Stimulated activated naive CD8-positive, alpha-beta T cell treated with anti-CD3 and anti-CD28 coated beads, Interleukin-15, Interleukin-2, amounts not matched to agents 100 ng/mL and 50 ng/mL, for 24 hours (primary cell): ENCODE measurements around the gene DAND5.
"Not testable (repeated sequence)": the region's sequence is repeated elsewhere in the genome, so short reads cannot be mapped to it uniquely, and the experiment has no call there.

ENCODE experiments used
- H3K27ac Mint-ChIP-seq: one replicate; pipeline ENCODE4 v1.8.0; 2021; ENCODE audit warnings: mild to moderate bottlenecking, mixed read lengths
- H3K27me3 Mint-ChIP-seq: one replicate; pipeline ENCODE4 v1.8.0; 2021; ENCODE audit warnings: mixed read lengths
- H3K36me3 Mint-ChIP-seq: one replicate; pipeline ENCODE4 v1.8.0; 2021; ENCODE audit warnings: low read depth, mixed read lengths
- H3K4me1 Mint-ChIP-seq: one replicate; pipeline ENCODE4 v1.8.0; 2021; ENCODE audit warnings: low read depth, mixed read lengths
- H3K4me3 Mint-ChIP-seq: one replicate; pipeline ENCODE4 v1.8.0; 2021; ENCODE audit warnings: mild to moderate bottlenecking, mixed read lengths
- H3K9me3 Mint-ChIP-seq: one replicate; pipeline ENCODE4 v1.8.0; 2021; ENCODE audit warnings: mixed read lengths

DAND5 gene

DNA sequence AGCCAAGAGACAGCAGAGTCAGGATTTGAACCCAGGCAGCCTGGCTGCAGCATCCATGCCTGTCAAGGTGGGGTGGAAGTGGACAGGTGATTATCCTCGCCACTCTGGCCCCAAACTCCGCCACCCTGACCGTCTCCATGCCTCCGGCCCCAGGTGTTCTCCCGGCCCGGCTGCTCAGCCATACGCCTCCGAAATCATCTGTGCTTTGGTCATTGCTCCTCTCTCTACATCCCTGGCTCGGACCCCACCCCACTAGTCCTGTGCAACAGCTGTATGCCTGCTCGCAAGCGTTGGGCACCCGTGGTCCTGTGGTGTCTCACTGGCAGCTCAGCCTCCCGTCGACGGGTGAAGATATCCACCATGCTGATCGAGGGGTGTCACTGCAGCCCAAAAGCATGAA lies 3.9 kb downstream of the DAND5 start:
- Mint-ChIP-seq H3K36me3 (no peaks in the 10 kb centered on the region), H3K4me3 (no peak overlapping the region), H3K27ac (no peak overlapping the region), H3K27me3 (peaks cover 10% of the 10 kb centered on the region), H3K4me1 (peaks cover 10% of the 10 kb centered on the region), H3K9me3 (no peaks in the 10 kb centered on the region)

DNA sequence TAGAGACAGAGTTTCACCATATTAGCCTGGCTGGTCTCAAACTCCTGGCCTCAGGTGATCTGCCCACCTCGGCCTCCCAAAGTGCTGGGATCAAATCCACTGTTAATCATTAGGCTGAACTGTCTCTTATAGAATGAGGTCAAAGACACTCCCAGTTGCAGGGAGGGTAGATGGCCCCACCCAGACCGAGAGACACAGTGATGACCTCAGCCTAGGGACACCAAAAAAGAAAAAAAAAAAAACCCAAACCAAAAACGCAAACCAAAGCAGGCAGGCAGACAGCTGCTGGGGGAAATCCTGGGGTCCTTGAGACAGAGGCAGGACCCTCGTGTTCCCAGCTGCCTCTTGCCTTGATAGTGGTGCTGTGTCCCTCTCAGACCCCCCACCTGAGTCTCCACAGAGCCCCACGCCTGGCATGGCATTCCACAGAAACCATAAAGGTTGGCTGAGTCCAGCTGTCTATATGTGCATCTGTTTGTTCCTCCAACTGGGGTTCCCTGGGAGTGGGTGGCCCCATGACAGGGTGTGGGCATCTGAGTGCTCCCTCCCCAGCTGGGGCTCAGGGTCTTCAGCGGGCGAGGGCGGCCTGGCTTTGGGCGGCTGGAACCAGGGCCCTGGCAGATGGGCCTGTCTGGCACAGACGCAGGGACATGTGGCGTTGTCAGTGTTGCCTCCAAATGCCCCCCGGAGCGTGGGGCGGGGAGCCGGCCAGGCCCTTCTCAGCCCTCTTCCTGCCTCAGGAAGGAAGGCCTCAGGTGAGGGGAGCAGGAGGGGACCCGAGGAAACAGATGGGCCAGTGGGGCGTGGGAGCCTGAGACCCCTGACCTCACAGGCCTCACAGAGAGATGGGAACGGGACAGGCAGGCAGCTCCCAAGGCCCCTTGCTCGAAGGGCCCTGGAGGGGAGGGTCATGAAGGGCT lies 5.2 kb downstream of the DAND5 start:
- Mint-ChIP-seq H3K4me3 (no peak overlapping the region), H3K27ac (no peak overlapping the region), H3K36me3 (no peaks in the 10 kb centered on the region), H3K27me3 (peaks cover 10% of the 10 kb centered on the region), H3K9me3 (no peaks in the 10 kb centered on the region), H3K4me1 (peaks cover 10% of the 10 kb centered on the region)

DNA sequence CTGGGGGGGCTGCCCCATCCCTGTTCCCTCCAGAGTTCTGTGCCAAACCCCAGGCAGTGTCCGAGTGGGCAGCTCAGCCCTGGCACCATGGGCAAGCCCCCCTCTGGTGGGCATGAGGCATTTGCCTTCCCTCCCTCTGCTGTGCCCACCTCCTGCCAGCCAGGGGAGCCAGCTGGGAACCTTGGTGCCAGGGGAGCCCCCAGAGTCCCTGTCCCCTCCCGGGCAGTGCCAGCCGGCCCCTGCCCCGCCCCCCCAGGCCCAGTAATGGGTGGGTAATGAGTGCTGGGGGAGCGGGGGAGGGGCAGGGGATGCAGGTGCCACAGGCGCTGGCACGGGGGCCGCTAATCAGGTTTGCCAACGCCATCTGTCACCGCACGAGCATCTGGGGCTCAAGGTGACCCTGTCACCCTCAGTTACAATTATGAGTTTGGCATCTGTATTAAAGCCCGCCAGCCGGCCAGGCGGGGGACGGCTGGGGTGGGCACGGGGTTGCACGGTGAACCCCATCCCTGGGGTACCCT lies 5.9 kb downstream of the DAND5 start:
- Mint-ChIP-seq H3K27ac (no peak overlapping the region), H3K27me3 (peaks cover 10% of the 10 kb centered on the region), H3K4me3 (no peak overlapping the region), H3K36me3 (no peaks in the 10 kb centered on the region), H3K9me3 (no peaks in the 10 kb centered on the region), H3K4me1 (peaks cover 5% of the 10 kb centered on the region)

DNA sequence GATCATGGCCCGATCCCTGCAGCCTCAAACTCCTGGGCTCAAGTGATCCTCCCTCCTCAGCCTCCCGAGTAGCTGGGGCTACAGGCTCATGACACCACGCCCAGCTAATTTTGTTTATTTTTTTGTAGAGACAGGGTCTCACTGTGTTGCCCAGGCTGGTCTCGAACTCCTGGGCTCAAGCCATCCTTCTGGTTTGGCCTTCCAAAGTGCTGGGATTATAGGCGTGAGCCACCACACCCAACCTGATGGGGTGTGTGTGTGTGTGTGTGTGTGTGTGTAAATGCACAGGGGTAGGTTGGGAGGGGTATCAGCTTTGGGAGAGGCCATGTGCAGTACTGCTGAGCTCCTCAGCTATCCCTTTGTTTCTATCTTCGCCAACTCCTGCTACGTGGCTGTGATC lies 6.7 kb downstream of the DAND5 start:
- not testable (repeated sequence) for H3K27ac Mint-ChIP-seq, H3K9me3 Mint-ChIP-seq, H3K36me3 Mint-ChIP-seq, H3K4me3 Mint-ChIP-seq, H3K4me1 Mint-ChIP-seq, H3K27me3 Mint-ChIP-seq

DNA sequence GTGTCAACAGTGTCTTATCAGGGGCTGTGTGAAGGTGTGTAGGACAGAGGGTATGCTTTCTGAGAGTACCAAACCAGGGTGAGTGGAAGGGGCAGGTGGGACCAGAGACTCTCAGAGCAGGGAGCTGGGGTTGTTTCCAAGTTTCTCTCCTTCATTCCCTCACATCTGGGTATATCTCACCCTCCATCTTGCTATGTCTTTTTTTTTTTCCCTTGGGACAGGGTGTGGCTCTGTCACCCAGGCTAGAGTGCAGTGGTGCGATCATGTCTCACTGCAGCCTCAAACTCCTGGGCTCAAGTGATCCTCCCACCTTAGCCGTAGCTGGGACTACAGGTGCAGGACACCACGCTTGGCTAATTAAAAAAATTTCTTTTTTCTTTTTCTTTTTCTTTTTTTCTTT lies 10.6 kb downstream of the DAND5 start:
- no peak overlapping the region for H3K27ac Mint-ChIP-seq
- no peaks in the 10 kb centered on the region for H3K36me3 Mint-ChIP-seq
- no peak overlapping the region for H3K4me3 Mint-ChIP-seq
- no peaks in the 10 kb centered on the region for H3K9me3 Mint-ChIP-seq
- peaks cover 10% of the 10 kb centered on the region for H3K27me3 Mint-ChIP-seq
- no peaks in the 10 kb centered on the region for H3K4me1 Mint-ChIP-seq

DNA sequence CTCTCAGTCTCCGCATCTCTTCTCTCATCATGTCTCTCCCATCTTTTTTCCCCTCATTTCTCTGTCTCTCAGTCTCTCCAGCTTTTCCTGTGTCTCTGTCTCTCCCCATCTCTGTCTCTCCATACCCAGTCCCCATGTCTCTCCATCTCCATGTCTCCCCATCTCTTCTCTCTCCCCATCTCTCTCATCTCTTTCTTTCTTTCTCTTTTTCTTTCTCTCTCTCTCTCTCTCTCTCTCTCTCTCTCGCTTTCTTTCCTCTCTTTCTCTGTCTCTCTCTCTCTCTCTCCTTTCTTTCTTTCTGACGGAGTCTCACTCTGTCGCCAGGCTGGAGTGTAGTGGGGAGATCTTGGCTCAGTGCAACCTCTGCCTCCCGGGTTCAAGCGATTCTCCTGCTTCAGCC lies 13.3 kb downstream of the DAND5 start:
- H3K9me3 Mint-ChIP-seq, result no peaks in the 10 kb centered on the region
- H3K4me3 Mint-ChIP-seq, result no peak overlapping the region
- peaks cover 11% of the 10 kb centered on the region for H3K27me3 Mint-ChIP-seq

DNA sequence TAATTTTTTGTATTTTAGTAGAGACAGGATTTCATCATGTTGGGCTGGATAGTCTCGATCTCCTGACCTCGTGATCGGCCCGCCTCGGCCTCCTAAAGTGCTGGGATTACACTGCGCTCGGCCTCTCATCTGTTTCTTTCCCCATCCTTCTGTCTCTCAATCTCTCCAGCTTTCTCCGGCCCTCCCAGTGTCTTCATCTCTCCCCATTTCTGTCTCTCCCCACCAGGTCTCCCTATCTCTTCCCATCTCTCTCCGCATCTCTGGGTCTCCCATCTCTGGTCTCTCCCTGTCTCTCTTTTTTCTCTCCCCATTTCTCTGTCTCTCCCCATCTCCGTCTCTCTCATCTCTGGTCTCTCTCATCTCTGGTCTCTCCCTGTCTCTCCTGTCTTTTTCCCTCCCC lies 13.7 kb downstream of the DAND5 start:
- Mint-ChIP-seq H3K27ac (no peak overlapping the region), H3K4me1 (peaks cover 4% of the 10 kb centered on the region), H3K36me3 (no peaks in the 10 kb centered on the region), H3K27me3 (peaks cover 6% of the 10 kb centered on the region), H3K9me3 (no peaks in the 10 kb centered on the region), H3K4me3 (no peak overlapping the region)

More for the DNA sequence above, 13.3 kb downstream of the DAND5 start:
- Mint-ChIP-seq H3K36me3 (no peaks in the 10 kb centered on the region), H3K4me1 (peaks cover 4% of the 10 kb centered on the region), H3K27ac (no peak overlapping the region)

DNA sequence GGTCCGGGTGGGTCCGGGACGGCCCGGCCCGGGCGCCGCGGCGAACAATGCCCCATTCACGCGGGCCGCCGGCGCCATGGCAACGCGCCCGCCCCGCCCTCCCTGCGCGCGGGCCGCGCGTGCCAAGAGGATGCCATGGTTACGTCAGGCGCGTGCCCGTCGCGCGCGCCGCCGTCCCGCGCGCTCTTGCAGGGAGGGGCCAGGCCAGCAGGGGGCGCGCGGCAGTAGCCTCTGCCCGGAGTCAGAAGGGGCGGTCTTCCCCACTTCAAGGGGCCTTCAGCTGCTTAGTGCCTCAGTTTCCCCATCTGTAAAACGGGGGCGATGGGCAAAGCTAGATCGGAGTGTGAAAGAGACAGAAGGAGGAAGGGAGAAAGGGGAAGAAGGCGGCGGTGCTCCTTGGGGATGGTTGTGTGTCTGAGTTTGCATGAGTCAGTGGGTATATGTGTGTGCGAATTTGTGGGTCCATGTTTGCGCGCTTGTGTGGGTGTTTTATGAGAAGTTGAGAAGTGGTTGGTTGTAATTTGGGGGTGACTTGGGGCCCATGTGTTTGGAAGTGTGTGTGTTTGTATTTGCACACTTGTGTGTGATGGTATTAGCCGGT lies 14.3 kb downstream of the DAND5 start:
- no peak overlapping the region for H3K27ac Mint-ChIP-seq
- H3K4me3 Mint-ChIP-seq, result no peak overlapping the region
- H3K9me3 Mint-ChIP-seq, result no peaks in the 10 kb centered on the region
- peaks cover 6% of the 10 kb centered on the region for H3K27me3 Mint-ChIP-seq
- H3K4me1 Mint-ChIP-seq, result peaks cover 4% of the 10 kb centered on the region
- no peaks in the 10 kb centered on the region for H3K36me3 Mint-ChIP-seq

DNA sequence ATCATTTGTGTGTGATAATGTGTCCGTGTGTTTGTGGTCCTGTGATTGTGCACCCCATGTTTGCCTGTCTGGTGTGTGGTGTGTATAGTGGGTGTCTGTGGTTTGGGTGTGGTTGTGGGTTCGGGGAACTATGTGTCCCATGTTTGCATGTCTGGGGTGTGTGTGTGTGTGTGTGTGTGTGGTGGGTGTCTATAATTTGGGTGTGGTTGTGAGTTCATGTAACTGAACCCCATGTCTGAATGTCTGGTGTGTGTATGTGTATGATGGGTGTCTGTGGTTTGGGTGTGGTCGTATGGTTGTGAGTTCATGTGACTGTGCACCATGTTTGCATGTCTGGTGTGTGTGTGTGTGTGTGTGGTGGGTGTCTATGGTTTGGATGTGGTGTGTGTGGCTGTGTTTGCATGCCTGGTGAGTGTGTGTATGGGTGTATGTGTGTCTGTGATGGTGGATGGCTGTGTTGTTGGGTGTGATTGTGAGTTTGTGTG lies 14.8 kb downstream of the DAND5 start:
- H3K27ac Mint-ChIP-seq, result no peak overlapping the region
- peaks cover 6% of the 10 kb centered on the region for H3K27me3 Mint-ChIP-seq
- H3K4me1 Mint-ChIP-seq, result peaks cover 4% of the 10 kb centered on the region
- no peak overlapping the region for H3K4me3 Mint-ChIP-seq
- no peaks in the 10 kb centered on the region for H3K36me3 Mint-ChIP-seq
- no peaks in the 10 kb centered on the region for H3K9me3 Mint-ChIP-seq

DNA sequence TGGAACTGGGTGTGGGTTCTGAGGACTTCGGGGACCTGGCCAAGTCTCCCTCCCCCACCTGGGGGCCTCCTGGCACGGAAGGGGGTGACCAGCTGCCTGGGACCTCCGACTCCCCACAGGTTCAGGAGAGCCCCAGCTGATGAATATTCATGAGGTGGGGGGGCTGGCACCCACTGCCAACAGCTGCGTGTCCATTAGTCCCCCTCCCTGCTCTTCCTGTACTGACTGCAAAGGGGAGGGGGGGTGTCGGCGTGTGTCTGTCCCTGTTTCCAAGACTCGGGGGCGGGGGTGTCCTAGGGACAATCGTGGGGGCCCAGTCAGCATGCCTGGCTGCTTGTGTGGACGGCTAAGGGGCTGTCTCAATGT lies 15.3 kb downstream of the DAND5 start:
- H3K4me1 Mint-ChIP-seq, result peaks cover 4% of the 10 kb centered on the region
- no peak overlapping the region for H3K27ac Mint-ChIP-seq
- peaks cover 6% of the 10 kb centered on the region for H3K27me3 Mint-ChIP-seq
- no peak overlapping the region for H3K4me3 Mint-ChIP-seq
- H3K36me3 Mint-ChIP-seq, result no peaks in the 10 kb centered on the region
- no peaks in the 10 kb centered on the region for H3K9me3 Mint-ChIP-seq

DNA sequence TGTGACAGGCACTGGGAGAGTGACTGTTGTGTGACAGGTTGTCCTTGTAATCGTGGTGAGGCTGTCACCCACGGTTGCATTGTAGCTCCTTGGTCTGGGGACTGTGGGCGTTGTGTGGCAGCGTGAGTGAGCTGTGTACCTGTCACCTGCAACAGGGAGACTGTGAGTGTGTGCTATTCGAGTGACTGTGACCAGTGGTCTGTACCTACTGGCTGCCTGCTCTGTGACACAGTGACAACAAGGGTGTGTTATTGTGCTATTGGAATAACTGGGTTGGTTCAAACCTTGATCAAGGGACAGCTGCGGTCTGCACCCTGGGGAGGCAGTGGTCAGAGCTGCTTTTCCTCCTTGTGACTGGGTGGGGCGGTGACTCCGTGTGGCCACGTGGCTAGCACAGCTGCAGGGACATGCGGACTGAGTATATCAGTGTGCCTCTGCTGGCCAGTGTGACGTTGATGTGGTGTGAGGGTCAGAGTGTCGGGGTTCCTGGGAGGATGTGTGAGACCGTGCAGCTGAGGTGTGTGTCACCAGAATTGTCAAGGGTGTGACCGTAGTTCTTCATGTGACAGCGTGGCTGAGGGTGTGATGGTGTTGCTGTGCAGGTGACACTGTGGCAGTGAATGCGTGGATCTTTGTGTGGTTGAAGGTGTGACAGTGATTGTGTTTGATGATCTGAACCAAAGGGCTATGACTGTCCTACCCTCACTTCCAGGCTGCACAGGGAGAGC lies 15.8 kb downstream of the DAND5 start:
- Mint-ChIP-seq H3K36me3 (no peaks in the 10 kb centered on the region), H3K9me3 (no peaks in the 10 kb centered on the region), H3K4me1 (peaks cover 4% of the 10 kb centered on the region), H3K4me3 (no peak overlapping the region), H3K27me3 (peaks cover 6% of the 10 kb centered on the region), H3K27ac (no peak overlapping the region)

DNA sequence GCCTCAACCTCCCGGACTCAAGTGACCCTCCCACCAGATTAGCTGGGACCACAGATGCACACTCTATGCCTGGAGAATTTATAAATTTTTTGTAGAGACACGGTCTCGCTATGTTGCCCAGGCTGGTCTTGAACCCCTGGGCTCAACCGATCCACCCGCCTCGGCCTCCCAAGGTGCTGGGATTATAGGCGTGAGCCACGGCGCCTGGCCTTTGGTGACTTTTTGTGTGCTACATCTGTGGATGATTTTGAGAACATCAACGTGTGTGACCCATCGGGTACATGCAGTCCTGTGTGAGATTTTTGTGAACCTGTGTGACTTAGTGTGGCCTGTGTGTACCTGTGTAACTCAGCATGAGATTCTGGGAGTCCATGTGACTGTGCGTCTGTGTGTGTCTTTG lies 17.4 kb downstream of the DAND5 start:
- H3K4me1 Mint-ChIP-seq, result peaks cover 4% of the 10 kb centered on the region
- H3K36me3 Mint-ChIP-seq, result no peaks in the 10 kb centered on the region
- no peak overlapping the region for H3K27ac Mint-ChIP-seq
- H3K27me3 Mint-ChIP-seq, result peaks cover 6% of the 10 kb centered on the region
- no peaks in the 10 kb centered on the region for H3K9me3 Mint-ChIP-seq
- H3K4me3 Mint-ChIP-seq, result no peak overlapping the region

DNA sequence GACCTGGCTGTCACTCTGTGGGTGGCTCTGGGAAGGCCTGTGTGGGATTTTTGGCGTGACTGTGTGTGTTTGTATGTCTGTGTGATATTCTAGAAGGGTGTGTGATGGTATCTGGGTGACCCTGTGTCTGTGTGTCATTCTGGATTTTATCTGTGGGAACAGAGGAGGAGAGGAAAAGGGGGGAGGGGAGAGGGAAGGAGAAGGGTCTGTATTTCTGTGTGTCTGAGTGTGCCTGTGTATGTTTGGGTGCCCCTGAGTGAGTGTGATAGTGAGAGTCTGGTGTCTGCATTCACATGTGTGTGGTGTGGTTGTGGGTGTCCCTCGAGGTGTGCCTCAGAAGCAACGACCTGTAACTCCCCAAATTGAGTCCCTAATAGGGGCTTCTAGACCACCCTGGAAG lies 17.8 kb downstream of the DAND5 start:
- H3K9me3 Mint-ChIP-seq, result no peaks in the 10 kb centered on the region
- H3K36me3 Mint-ChIP-seq, result no peaks in the 10 kb centered on the region
- H3K4me1 Mint-ChIP-seq, result peaks cover 4% of the 10 kb centered on the region
- peaks cover 6% of the 10 kb centered on the region for H3K27me3 Mint-ChIP-seq
- H3K27ac Mint-ChIP-seq, result no peak overlapping the region
- H3K4me3 Mint-ChIP-seq, result no peak overlapping the region

DNA sequence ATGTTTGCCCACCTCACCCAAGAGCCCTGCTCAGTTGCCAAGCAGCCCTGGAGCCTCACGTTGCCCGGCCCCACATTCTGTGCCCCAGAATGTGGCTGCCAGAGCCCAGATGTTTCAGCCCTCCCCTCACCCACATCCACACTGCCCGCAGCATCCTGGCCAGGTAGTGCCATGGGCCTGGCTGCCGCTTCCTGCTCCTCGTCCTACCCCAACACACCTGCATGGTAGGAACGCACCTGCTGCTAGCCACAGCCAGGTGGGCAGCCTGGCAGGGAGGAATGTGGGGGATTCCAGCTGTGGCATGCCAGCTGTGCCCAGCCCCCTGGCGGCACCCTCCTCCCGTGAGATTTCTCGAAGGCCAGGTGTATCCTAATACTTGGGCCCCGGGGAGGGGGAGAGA lies 18.4 kb downstream of the DAND5 start:
- H3K36me3 Mint-ChIP-seq, result no peaks in the 10 kb centered on the region
- no peaks in the 10 kb centered on the region for H3K9me3 Mint-ChIP-seq
- no peak overlapping the region for H3K27ac Mint-ChIP-seq
- peaks cover 6% of the 10 kb centered on the region for H3K27me3 Mint-ChIP-seq
- H3K4me3 Mint-ChIP-seq, result no peak overlapping the region
- H3K4me1 Mint-ChIP-seq, result peaks cover 4% of the 10 kb centered on the region

DNA sequence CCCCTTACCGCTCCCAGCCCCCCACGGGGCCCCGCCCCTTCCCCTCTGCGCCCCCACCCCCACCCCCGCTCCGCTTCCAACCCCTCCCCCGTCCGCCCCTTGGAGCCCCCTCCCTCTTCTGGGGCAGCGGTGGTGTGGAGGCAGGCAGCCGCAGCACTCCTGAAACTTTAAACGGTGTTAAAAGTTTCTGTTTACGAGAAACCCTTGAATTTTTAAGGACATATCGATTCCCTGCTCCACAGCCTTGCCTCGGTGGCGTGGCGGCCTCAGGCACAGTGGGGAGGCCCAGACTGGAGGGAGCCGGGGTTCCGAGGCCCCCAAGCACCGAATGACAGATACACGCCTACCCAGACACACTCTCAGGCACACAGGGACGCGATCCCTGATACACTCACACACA lies 21.1 kb downstream of the DAND5 start:
- Mint-ChIP-seq H3K27me3 (peaks cover 15% of the 10 kb centered on the region), H3K4me1 (peaks cover 8% of the 10 kb centered on the region), H3K4me3 (no peak overlapping the region), H3K9me3 (no peaks in the 10 kb centered on the region), H3K36me3 (no peaks in the 10 kb centered on the region), H3K27ac (no peak overlapping the region)
